B cell (primary cell): Measurements from ENCODE around the gene KLHL35. TPM values are rescaled to one million over a fixed set of nuclear protein-coding genes. Genes with fewer than 3 reads are reported as not detected.

ENCODE experiments used
- ATAC-seq: fragments of 200-7000 bp; cut with Tn5 transposase; one replicate; pipeline ENCODE4 v1.10.0; 2021; ENCODE audit warnings: low read depth, mild to moderate bottlenecking, moderate number of reproducible peaks, moderate library complexity
- CTCF ChIA-PET: fragments of 350-600 bp; sonication (Branson Sonifier 250); formaldehyde crosslinking; loops from one replicate; lab custom pipeline; 2021; ENCODE audit warnings: antibody characterized with exemption, inconsistent platforms; lab: Charles Lee
- POLR2A ChIA-PET: fragments of 350-600 bp; sonication (Branson Sonifier 250); formaldehyde crosslinking; loops from one replicate; lab custom pipeline; 2021; ENCODE audit warnings: antibody characterized with exemption; lab: Charles Lee
- DNase-seq: peaks from one replicate; pipeline ENCODE4 v3.0.0; 2013
- H2AFZ ChIP-seq: 2 replicates; pipeline ENCODE4 v1.6.1; 2012; ENCODE audit warnings: mild to moderate bottlenecking, low read depth, low read length; ENCODE audit not compliant: insufficient read depth, poor library complexity, severe bottlenecking
- H3K27ac ChIP-seq, 2 donors: 1 replicate in 1 of 2; 2 replicates in 1 of 2; pipeline ENCODE4 v1.5.1; 2012 to 2013; ENCODE audit warnings: low read length in 2 of 2, mild to moderate bottlenecking in 2 of 2, moderate library complexity in 1 of 2
- H3K27me3 ChIP-seq, 4 experiments: fragments of 200-600 bp in 1 of 4; sonication (generic) in 1 of 4; replicated peaks in 1 of 4; 1 replicate in 2 of 4; 2 replicates in 2 of 4; pipeline versions ENCODE4 v1.6.1 to v1.7.0; 2013 to 2016; ENCODE audit warnings: low read length in 3 of 4, mild to moderate bottlenecking in 2 of 4, mixed read lengths in 1 of 4, moderate library complexity in 1 of 4; ENCODE audit not compliant: insufficient read depth in 4 of 4, control insufficient read depth in 3 of 4; ENCODE audit errors: control extremely low read depth in 1 of 4
- H3K36me3 ChIP-seq, 2 experiments: replicated peaks in 1 of 2; 1 replicate in 1 of 2; 2 replicates in 1 of 2; pipeline versions ENCODE4 v1.6.1 to v1.7.1; 2013; ENCODE audit warnings: low read length in 1 of 2; ENCODE audit not compliant: insufficient read depth in 2 of 2, control insufficient read depth in 1 of 2; ENCODE audit errors: control extremely low read depth in 1 of 2, extremely low read depth in 1 of 2
- H3K4me1 ChIP-seq, 2 donors: fragments of 200-600 bp in 1 of 2; sonication (generic) in 1 of 2; 1 replicate in 1 of 2; 2 replicates in 1 of 2; pipeline versions ENCODE4 v1.5.1 to v1.6.1; 2013 to 2017; ENCODE audit warnings: low read length in 2 of 2; ENCODE audit not compliant: control insufficient read depth in 2 of 2, insufficient read depth in 2 of 2
- H3K4me2 ChIP-seq: replicated peaks from 2 replicates; pipeline ENCODE3; 2012; ENCODE audit warnings: mild to moderate bottlenecking, low read depth, low read length; ENCODE audit not compliant: poor library complexity, severe bottlenecking
- H3K4me3 ChIP-seq, 5 experiments: fragments of 200-600 bp in 1 of 5; sonication (generic) in 1 of 5; 1 replicate in 3 of 5; 2 replicates in 2 of 5; pipeline versions ENCODE4 v1.5.1 to v1.7.0; 2011 to 2016; ENCODE audit warnings: low read length in 4 of 5, mild to moderate bottlenecking in 4 of 5, low read depth in 2 of 5, control low read depth in 1 of 5, moderate library complexity in 1 of 5; ENCODE audit not compliant: insufficient read depth in 1 of 5; ENCODE audit errors: control extremely low read depth in 1 of 5, extremely low read depth in 1 of 5
- H3K79me2 ChIP-seq: fragments of 200-600 bp; sonication (generic); one replicate; pipeline ENCODE4 v1.6.0; 2016; ENCODE audit warnings: low read length; ENCODE audit not compliant: control insufficient read depth, insufficient read depth
- H3K9ac ChIP-seq: fragments of 200-600 bp; sonication (generic); 2 replicates; pipeline ENCODE4 v1.6.1; 2017; ENCODE audit warnings: mild to moderate bottlenecking, low read length, moderate library complexity
- H3K9me3 ChIP-seq, 3 donors: one replicate each; pipeline versions ENCODE4 v1.6.1 to v1.7.1; 2013; ENCODE audit warnings: low read length in 2 of 3; ENCODE audit not compliant: control insufficient read depth in 2 of 3, insufficient read depth in 1 of 3; ENCODE audit errors: control extremely low read depth in 1 of 3
- H4K20me1 ChIP-seq: 2 replicates; pipeline ENCODE4 v1.6.0; 2012; ENCODE audit warnings: mild to moderate bottlenecking, low read length; ENCODE audit not compliant: insufficient read depth, control insufficient read depth, poor library complexity, severe bottlenecking
- H3K27ac Mint-ChIP-seq: one replicate; pipeline ENCODE4 v1.8.0; 2021; ENCODE audit warnings: mixed read lengths
- H3K27me3 Mint-ChIP-seq: one replicate; pipeline ENCODE4 v1.8.0; 2021; ENCODE audit warnings: mixed read lengths
- H3K4me1 Mint-ChIP-seq: one replicate; pipeline ENCODE4 v1.8.0; 2021; ENCODE audit warnings: mixed read lengths
- H3K4me3 Mint-ChIP-seq: one replicate; pipeline ENCODE4 v1.8.0; 2021; ENCODE audit warnings: mixed read lengths
- H3K9me3 Mint-ChIP-seq: one replicate; pipeline ENCODE4 v1.8.0; 2022; ENCODE audit warnings: mixed read lengths; ENCODE audit not compliant: insufficient read depth
- EZH2 ChIP-seq: IDR thresholded peaks from 2 replicates; pipeline ENCODE4 v1.6.1; 2012; ENCODE audit warnings: borderline replicate concordance, low read depth, mild to moderate bottlenecking, moderate library complexity, low read length; ENCODE audit not compliant: insufficient read depth, poor library complexity, severe bottlenecking
- WGBS: methylation state at CpG from one replicate; pipeline ENCODE4 v1.1.5; 2013; ENCODE audit warnings: missing lambda C conversion rate; ENCODE audit not compliant: insufficient coverage; 5-methylcytosine and 5-hydroxymethylcytosine counted together
- intact Hi-C: fragments of 100-400 bp; cut with micrococcal nuclease; formaldehyde crosslinking; loops from one replicate; pipeline ENCODE4 v1.10.0; 2022
- polyA plus RNA-seq: library from polyadenylated mRNA; depleted of rRNA; stranded (reverse); fragments of >200 nt; gene quantifications from 2 replicates; pipeline ENCODE4 v1.2.3, GENCODE V29; 2012
- total RNA-seq, 2 donors: library from RNA; stranded (reverse); fragments of 120-200 nt in 1 of 2; gene quantifications; 1 replicate in 1 of 2; 2 replicates in 1 of 2; pipeline versions ENCODE4 v1.2.3 to v1.2.4, GENCODE V29; 2013 to 2022
- TF ChIP-seq, protein P1 (sequence below): fragments of 200-600 bp; IDR thresholded peaks from one replicate; pipeline ENCODE4 v1.8.0; 2022; ENCODE audit warnings: antibody characterized with exemption, mild to moderate bottlenecking

Gene KLHL35
- total and polyA plus RNA-seq, 2 donors (not counting 1 experiment from before 2014, with no cell fraction given) = 0.55 to 0.59 TPM

GRCh38 chr11:75478783-75479596, 46.0 kb upstream of the KLHL35 start:
- Histone ChIP-seq H3K27ac (no peak overlapping the region), H3K36me3 (no peaks in the 10 kb centered on the region), H3K27me3 (no peaks in the 10 kb centered on the region), H4K20me1 (no peaks in the 10 kb centered on the region), H3K4me1 (peaks cover 0 to 10% of the 10 kb centered on the region in 2 donors), H3K9me3 (no peaks in the 10 kb centered on the region), H3K4me2 (no peak overlapping the region), H3K4me3 (no peak overlapping the region), H2AFZ (no peak overlapping the region), H3K9ac (no peak overlapping the region), H3K79me2 (no peaks in the 10 kb centered on the region)
- H3K9me3 Mint-ChIP-seq = no peaks in the 10 kb centered on the region
- CTCF ChIA-PET = no interaction called here
- intact Hi-C loops = no loop called here
- no peak for DNase-seq
- no peak overlapping the region for H3K27ac Mint-ChIP-seq
- WGBS = 98% methylated on average over 3 of the region's 5 CpGs
- ATAC-seq = no peak
- TF ChIP-seq, protein P1, sequence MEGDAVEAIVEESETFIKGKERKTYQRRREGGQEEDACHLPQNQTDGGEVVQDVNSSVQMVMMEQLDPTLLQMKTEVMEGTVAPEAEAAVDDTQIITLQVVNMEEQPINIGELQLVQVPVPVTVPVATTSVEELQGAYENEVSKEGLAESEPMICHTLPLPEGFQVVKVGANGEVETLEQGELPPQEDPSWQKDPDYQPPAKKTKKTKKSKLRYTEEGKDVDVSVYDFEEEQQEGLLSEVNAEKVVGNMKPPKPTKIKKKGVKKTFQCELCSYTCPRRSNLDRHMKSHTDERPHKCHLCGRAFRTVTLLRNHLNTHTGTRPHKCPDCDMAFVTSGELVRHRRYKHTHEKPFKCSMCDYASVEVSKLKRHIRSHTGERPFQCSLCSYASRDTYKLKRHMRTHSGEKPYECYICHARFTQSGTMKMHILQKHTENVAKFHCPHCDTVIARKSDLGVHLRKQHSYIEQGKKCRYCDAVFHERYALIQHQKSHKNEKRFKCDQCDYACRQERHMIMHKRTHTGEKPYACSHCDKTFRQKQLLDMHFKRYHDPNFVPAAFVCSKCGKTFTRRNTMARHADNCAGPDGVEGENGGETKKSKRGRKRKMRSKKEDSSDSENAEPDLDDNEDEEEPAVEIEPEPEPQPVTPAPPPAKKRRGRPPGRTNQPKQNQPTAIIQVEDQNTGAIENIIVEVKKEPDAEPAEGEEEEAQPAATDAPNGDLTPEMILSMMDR = no peak
- H3K4me3 Mint-ChIP-seq = no peak overlapping the region
- H3K27me3 Mint-ChIP-seq = no peaks in the 10 kb centered on the region
- peaks cover 19% of the 10 kb centered on the region for H3K4me1 Mint-ChIP-seq
- POLR2A ChIA-PET = no interaction called here

- DNase-seq (no peak), ATAC-seq (no peak)
- no peaks in the 10 kb centered on the region for H3K36me3 ChIP-seq
- no peak overlapping the region for H2AFZ ChIP-seq
- H3K27ac ChIP-seq = no peak overlapping the region
- no peaks in the 10 kb centered on the region for H4K20me1 ChIP-seq
- Mint-ChIP-seq H3K4me1 (peaks cover 19% of the 10 kb centered on the region), H3K27me3 (no peaks in the 10 kb centered on the region), H3K27ac (no peak overlapping the region), H3K9me3 (no peaks in the 10 kb centered on the region), H3K4me3 (no peak overlapping the region)
- no peak overlapping the region for H3K4me2 ChIP-seq
- ChIA-PET POLR2A (no interaction called here), CTCF (no interaction called here)
- no peak overlapping the region for H3K4me3 ChIP-seq
- H3K79me2 ChIP-seq = no peaks in the 10 kb centered on the region
- no peaks in the 10 kb centered on the region for H3K9me3 ChIP-seq
- H3K27me3 ChIP-seq = no peaks in the 10 kb centered on the region
- no peak for TF ChIP-seq EZH2
- TF ChIP-seq, protein P1 = no peak
- intact Hi-C loops = no loop called here
- H3K4me1 ChIP-seq = peaks cover 0 to 10% of the 10 kb centered on the region in 2 donors
- no peak overlapping the region for H3K9ac ChIP-seq
- WGBS = 95% methylated on average over 12 of the region's 12 CpGs
Measured at GRCh38 chr11:75477614-75477935, 44.6 kb upstream of the KLHL35 start.
